ENCODE results near the gene TEF. TPM values are rescaled to one million over a fixed set of nuclear protein-coding genes. Genes with fewer than 3 reads are reported as not detected.

Gene TEF
- total and polyA plus RNA-seq, 9 of the 15 experiments (the other 6 are each of a cell fraction or from before 2014, with no cell fraction given), result 0.04 to 3.1 (median 1.2) TPM

- CTCF ChIA-PET (ENCODE audit: low intra/inter-chr PET ratio), result no interaction called here
- peaks cover 0 to 7% of the 10 kb centered on the region in 2 experiments; a peak in 3 of 5 replicates for H3K4me1 ChIP-seq (replicated peaks in 1 of 2; ENCODE audit: control insufficient read depth in 2 of 2, insufficient read depth in 2 of 2, low read length in 2 of 2)
- in situ Hi-C loops (cut with MboI), result no loop called here
- no peaks in the 10 kb centered on the region for H4K20me1 ChIP-seq (replicated peaks; ENCODE audit: control insufficient read depth, insufficient read depth, low read length)
- TF ChIP-seq CHD1 (IDR thresholded peaks at IDR 0.05; ENCODE audit: low read length) (no peak), GTF2F1 (IDR thresholded peaks at IDR 0.05; ENCODE audit: low read depth, low read length) (no peak), MXD1 (CRISPR knock-in tag; IDR thresholded peaks at IDR 0.05; ENCODE audit: borderline replicate concordance, poor library complexity, severe bottlenecking) (no peak), CCAR2 (IDR thresholded peaks at IDR 0.05; ENCODE audit: low read depth, low read length) (no peak), CHD7 (IDR thresholded peaks at IDR 0.05; ENCODE audit: low read depth, low read length) (no peak), OTX1 (CRISPR knock-in tag; IDR thresholded peaks at IDR 0.05) (no peak), NFIC (IDR thresholded peaks at IDR 0.05) (no peak), ZNF707 (CRISPR knock-in tag; conservative IDR thresholded peaks at IDR 0.05) (no peak), HNRNPH1 (optimal IDR thresholded peaks at IDR 0.05; ENCODE audit: low read depth, low read length) (no peak), ZNF75A (CRISPR knock-in tag; IDR thresholded peaks at IDR 0.05) (no peak), CBX3 (IDR thresholded peaks at IDR 0.05; ENCODE audit: borderline replicate concordance in 1 of 2, low read length in 2 of 2) (no peak)
- H3K4me2 ChIP-seq (ENCODE audit: insufficient read depth, low read length), result no peak overlapping the region
- no peak overlapping the region; the same call in 2 of the 3 replicates for H3K27ac ChIP-seq (ENCODE audit: extremely low read depth, low read depth, low read length)
- POLR2A ChIA-PET, result interaction anchor here (0.7 to 1.2 kb wide), 2 partner anchors 18 to 414 kb away, joined by 3 read pairs; no protein-coding TSS in a partner anchor
- H3K9me3 ChIP-seq (replicated peaks; ENCODE audit: control insufficient read depth, insufficient read depth, low read depth, low read length), result no peaks in the 10 kb centered on the region
- intact Hi-C loops (cut with micrococcal nuclease), result no loop called here
- DNase-seq (ENCODE audit: extremely low read depth in 1 of 4, low spot score in 3 of 4), result no peak
- no peaks in the 10 kb centered on the region for H3K27me3 ChIP-seq (ENCODE audit: control insufficient read depth in 2 of 2, insufficient read depth in 2 of 2, low read length in 2 of 2)
- no peaks in the 10 kb centered on the region for H3K36me3 ChIP-seq (ENCODE audit: control insufficient read depth, insufficient read depth, low read length)
- 49% methylated on average over 4 of the region's 7 CpGs for WGBS (ENCODE audit: insufficient coverage, low coverage, missing lambda C conversion rate)
- H3K79me2 ChIP-seq (ENCODE audit: control insufficient read depth, insufficient read depth, low read length), result no peaks in the 10 kb centered on the region
- ATAC-seq, result no peak
- no peak for FAIRE-seq
- no TSS peak for BruUV-seq (replicated peaks)
- H3K4me3 ChIP-seq, result no peak overlapping the region
- H2AFZ ChIP-seq (ENCODE audit: low read depth, low read length), result no peak overlapping the region
- peak overlapping the region in 1 of 2 experiments; percentile 20; a peak in 1 of 4 replicates for H3K9ac ChIP-seq (ENCODE audit: insufficient read depth in 1 of 2, low read depth in 2 of 2, low read length in 2 of 2)
- no peaks in the 10 kb centered on the region for H3K9me1 ChIP-seq (ENCODE audit: control insufficient read depth, insufficient read depth, low read length)
Observed at GRCh38 chr22:41387341-41387740, 5.6 kb downstream of the TEF start.
